Glutamatergic neuron (in vitro differentiated cells): ENCODE measurements around the gene GBP5. TPM values are rescaled to one million over a fixed set of nuclear protein-coding genes. Genes with fewer than 3 reads are reported as not detected.

Experiments used
- DNase-seq: peaks from one replicate; pipeline ENCODE4 v3.0.0; 2022
- H3K27ac Mint-ChIP-seq: one replicate; pipeline ENCODE4 v1.8.0; 2020; ENCODE audit warnings: mild to moderate bottlenecking, mixed read lengths, inconsistent platforms; ENCODE audit not compliant: unreplicated experiment
- H3K27me3 Mint-ChIP-seq: one replicate; pipeline ENCODE4 v1.8.0; 2020; ENCODE audit warnings: mild to moderate bottlenecking, moderate library complexity, mixed read lengths, inconsistent platforms; ENCODE audit not compliant: unreplicated experiment
- H3K36me3 Mint-ChIP-seq: one replicate; pipeline ENCODE4 v1.8.0; 2020; ENCODE audit warnings: mild to moderate bottlenecking, mixed read lengths, inconsistent platforms; ENCODE audit not compliant: unreplicated experiment
- H3K4me1 Mint-ChIP-seq: one replicate; pipeline ENCODE4 v1.8.0; 2020; ENCODE audit warnings: mild to moderate bottlenecking, low read depth, mixed read lengths, inconsistent platforms; ENCODE audit not compliant: unreplicated experiment
- H3K4me3 Mint-ChIP-seq: one replicate; pipeline ENCODE4 v1.8.0; 2020; ENCODE audit warnings: mild to moderate bottlenecking, mixed read lengths, inconsistent platforms; ENCODE audit not compliant: unreplicated experiment
- H3K9me3 Mint-ChIP-seq: one replicate; pipeline ENCODE4 v1.8.0; 2020; ENCODE audit warnings: mild to moderate bottlenecking, moderate library complexity, mixed read lengths, inconsistent platforms; ENCODE audit not compliant: unreplicated experiment
- total RNA-seq: library from RNA; stranded (reverse); fragmentation: NEBNext Ultra II Directional; extraction: Animal tissue kit (Norgen Biotek cat#: 25700); gene quantifications from one replicate; pipeline ENCODE4 v1.2.1, GENCODE V29; 2021; ENCODE audit not compliant: unreplicated experiment
- TF ChIP-seq, protein P1 (sequence below): fragments of 200-600 bp; sonication (generic); IDR thresholded peaks from one replicate; pipeline ENCODE4 v1.5.0; 2021; ENCODE audit not compliant: partially characterized antibody, unreplicated experiment

GBP5 gene
- total RNA-seq, 1 donor from 2014 or later = not detected

GRCh38 chr1:89310505-89310904, 37.8 kb upstream of the GBP5 start:
- TF ChIP-seq, protein P1, sequence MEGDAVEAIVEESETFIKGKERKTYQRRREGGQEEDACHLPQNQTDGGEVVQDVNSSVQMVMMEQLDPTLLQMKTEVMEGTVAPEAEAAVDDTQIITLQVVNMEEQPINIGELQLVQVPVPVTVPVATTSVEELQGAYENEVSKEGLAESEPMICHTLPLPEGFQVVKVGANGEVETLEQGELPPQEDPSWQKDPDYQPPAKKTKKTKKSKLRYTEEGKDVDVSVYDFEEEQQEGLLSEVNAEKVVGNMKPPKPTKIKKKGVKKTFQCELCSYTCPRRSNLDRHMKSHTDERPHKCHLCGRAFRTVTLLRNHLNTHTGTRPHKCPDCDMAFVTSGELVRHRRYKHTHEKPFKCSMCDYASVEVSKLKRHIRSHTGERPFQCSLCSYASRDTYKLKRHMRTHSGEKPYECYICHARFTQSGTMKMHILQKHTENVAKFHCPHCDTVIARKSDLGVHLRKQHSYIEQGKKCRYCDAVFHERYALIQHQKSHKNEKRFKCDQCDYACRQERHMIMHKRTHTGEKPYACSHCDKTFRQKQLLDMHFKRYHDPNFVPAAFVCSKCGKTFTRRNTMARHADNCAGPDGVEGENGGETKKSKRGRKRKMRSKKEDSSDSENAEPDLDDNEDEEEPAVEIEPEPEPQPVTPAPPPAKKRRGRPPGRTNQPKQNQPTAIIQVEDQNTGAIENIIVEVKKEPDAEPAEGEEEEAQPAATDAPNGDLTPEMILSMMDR = no peak
- DNase-seq = no peak
- H3K27ac Mint-ChIP-seq = no peak overlapping the region
- H3K4me3 Mint-ChIP-seq = no peak overlapping the region
- H3K36me3 Mint-ChIP-seq = no peaks in the 10 kb centered on the region
- H3K4me1 Mint-ChIP-seq = no peaks in the 10 kb centered on the region
- H3K9me3 Mint-ChIP-seq = no peaks in the 10 kb centered on the region
- H3K27me3 Mint-ChIP-seq = peaks cover 2% of the 10 kb centered on the region

- TF ChIP-seq, protein P1 = no peak
- peaks cover 2% of the 10 kb centered on the region for H3K27me3 Mint-ChIP-seq
- no peak for DNase-seq
- no peaks in the 10 kb centered on the region for H3K36me3 Mint-ChIP-seq
- no peak overlapping the region for H3K4me3 Mint-ChIP-seq
- no peaks in the 10 kb centered on the region for H3K4me1 Mint-ChIP-seq
- H3K9me3 Mint-ChIP-seq = no peaks in the 10 kb centered on the region
- H3K27ac Mint-ChIP-seq = no peak overlapping the region
Measured at GRCh38 chr1:89309828-89310227, 37.2 kb upstream of the GBP5 start.

- H3K4me1 Mint-ChIP-seq = no peaks in the 10 kb centered on the region
- no peak overlapping the region for H3K27ac Mint-ChIP-seq
Measured at GRCh38 chr1:89306273-89306672, 33.6 kb upstream of the GBP5 start.

GRCh38 chr1:89305493-89305892, 32.8 kb upstream of the GBP5 start:
- Mint-ChIP-seq H3K36me3 (no peaks in the 10 kb centered on the region), H3K27ac (no peak overlapping the region), H3K4me3 (no peak overlapping the region), H3K4me1 (no peaks in the 10 kb centered on the region), H3K9me3 (no peaks in the 10 kb centered on the region), H3K27me3 (no peaks in the 10 kb centered on the region)
- no peak for DNase-seq
- TF ChIP-seq, protein P1 = no peak

More at GRCh38 chr1:89306273-89306672, 33.6 kb upstream of the GBP5 start:
- no peak for DNase-seq
- no peaks in the 10 kb centered on the region for H3K27me3 Mint-ChIP-seq
- TF ChIP-seq, protein P1 = no peak
- no peaks in the 10 kb centered on the region for H3K9me3 Mint-ChIP-seq
- H3K36me3 Mint-ChIP-seq = no peaks in the 10 kb centered on the region
- no peak overlapping the region for H3K4me3 Mint-ChIP-seq

- Mint-ChIP-seq H3K9me3 (no peaks in the 10 kb centered on the region), H3K27ac (no peak overlapping the region), H3K4me1 (no peaks in the 10 kb centered on the region)
Measured at GRCh38 chr1:89304572-89305230, 32.0 kb upstream of the GBP5 start.

More at GRCh38 chr1:89304572-89305230, 32.0 kb upstream of the GBP5 start:
- no peak overlapping the region for H3K4me3 Mint-ChIP-seq
- H3K36me3 Mint-ChIP-seq = no peaks in the 10 kb centered on the region
- DNase-seq = no peak
- TF ChIP-seq, protein P1 = no peak
- H3K27me3 Mint-ChIP-seq = no peaks in the 10 kb centered on the region
